AG08395 (cell line): ENCODE results near the gene BUD31.
"Not testable (repeated sequence)": the region's sequence is repeated elsewhere in the genome, so short reads cannot be mapped to it uniquely, and the experiment has no call there.

Source experiments
- DNase-seq: peaks from one replicate; pipeline ENCODE4 v3.0.0; 2012; ENCODE audit warnings: mixed read lengths, low spot score

BUD31 gene

DNA sequence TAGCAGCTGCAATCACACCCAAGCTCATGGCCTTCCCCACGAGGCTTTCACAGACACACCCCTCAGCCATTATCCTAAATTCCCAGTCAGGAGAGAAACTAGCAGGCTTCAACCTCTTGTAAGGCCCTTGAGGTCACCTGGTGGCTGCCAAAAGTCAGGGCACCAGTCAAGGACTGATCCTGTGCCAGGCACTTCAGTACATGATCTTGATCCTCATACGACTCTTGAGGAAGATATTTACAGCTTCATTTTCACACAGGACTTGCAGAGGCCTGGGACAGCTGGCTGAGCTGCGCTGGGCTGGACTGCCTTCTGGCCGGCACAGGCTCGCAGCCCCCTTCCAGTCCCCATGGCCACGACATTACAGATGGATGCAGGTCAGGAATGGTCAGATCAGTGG lies 9.2 kb upstream of the BUD31 start:
- no peak for DNase-seq

DNA sequence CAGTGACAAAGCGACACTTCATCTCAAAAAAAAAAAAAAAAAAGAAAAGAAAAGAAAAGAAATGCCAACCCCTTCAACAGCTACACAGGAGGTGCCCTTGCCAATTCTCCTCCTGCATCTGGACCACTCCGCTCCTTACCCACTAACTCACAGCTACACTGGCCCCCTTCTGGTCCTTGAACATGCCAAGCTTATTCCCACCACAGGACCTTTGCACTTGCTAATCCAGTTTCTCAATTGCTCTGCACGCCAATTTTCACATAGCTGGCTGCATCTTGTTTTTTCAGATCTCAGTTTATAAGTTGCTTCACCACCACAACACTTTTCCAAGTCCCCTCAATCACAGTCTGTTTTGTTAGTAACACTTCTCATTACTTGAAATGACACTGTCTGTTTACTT lies 5.9 kb upstream of the BUD31 start:
- DNase-seq: no peak

DNA sequence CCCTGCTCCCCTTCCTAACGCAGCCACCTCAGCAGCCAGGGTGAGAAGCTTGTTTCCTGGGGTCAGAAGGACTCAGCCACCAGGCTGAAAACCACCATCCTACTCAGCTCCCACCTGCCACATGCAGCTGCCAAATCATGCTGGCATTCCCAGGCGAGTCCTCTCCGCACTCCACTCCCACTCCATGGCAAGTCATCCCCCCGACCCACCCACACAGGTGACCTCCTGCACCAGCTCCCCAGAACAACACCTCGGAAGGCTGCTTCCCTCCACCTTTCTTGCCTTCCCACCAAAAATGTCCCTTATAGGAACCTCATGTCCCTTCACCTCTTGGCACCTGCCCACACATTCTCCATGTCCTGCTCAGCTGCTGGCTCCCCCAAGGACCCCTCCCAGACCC lies 5.0 kb upstream of the BUD31 start:
- DNase-seq: no peak

DNA sequence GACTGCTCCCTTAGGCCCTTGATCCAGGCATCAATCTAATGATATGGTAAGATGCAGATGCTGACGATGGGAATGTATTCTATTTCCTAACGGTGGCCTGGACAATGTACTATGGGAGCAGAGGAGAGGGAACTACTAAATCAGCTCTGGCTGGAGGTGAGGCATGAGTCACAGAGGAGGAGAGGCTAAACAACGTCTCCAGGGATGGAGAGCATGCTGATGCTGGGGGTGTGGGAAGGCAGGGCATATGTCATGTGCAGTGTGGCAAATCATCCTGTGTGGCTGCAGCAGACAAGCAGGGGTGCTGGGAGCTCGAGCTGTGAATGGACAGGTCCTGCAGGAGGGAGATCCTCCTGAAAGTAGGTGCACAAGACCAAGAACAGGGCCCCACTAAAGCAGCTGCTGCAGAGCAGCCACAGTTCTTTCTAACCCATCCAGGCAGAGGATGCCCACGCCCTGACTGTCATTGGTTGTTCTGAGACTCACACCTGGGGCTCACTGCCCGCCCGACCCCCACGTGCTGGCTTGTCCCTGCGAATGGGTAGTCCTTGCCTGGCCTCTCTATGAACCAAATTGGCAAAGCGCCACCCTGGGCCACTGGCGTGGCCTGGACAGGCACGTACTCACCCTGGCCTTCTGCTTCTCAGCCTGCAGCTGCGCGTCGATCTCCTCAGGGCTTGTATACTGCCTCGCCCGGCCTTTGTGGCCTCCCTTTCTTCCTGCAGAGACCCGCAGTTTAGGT lies 4.4 kb upstream of the BUD31 start:
- DNase-seq: peak; percentile 43

DNA sequence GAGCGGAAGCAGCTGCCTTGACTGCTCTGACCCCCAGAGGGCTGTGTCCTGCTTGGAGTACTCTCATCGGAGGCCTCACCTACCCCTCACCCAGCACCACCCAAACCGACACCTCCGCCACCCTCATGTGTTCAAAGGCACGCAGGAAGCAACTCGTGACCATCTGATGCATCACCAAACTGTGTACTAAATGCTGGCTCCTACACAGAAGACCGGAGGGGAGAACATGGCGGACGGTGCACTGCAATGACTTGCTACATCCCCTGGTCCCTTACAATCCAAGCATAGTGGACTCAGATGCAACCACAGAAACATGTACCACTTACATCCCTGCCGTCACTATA lies 3.8 kb upstream of the BUD31 start:
- DNase-seq: no peak

DNA sequence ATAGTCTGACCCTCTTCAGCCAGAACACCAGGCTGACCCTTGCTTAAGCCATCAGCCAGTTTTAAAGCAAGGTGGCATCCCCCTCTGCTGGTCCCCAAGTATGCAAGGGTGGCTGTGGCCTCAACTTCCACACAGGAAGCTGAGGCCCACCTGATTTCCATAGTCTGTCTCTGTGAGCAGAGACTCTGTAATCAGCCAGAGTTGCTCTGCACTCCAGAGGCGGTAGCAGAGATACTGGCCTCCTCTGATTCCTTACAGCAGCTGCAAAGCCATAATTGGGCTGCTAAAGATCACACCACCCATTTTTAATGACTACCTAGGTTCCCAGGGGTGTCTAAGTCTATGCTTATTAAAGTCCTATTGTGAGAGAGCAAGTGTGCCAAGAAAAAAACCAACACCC lies 2.2 kb upstream of the BUD31 start:
- DNase-seq: no peak

DNA sequence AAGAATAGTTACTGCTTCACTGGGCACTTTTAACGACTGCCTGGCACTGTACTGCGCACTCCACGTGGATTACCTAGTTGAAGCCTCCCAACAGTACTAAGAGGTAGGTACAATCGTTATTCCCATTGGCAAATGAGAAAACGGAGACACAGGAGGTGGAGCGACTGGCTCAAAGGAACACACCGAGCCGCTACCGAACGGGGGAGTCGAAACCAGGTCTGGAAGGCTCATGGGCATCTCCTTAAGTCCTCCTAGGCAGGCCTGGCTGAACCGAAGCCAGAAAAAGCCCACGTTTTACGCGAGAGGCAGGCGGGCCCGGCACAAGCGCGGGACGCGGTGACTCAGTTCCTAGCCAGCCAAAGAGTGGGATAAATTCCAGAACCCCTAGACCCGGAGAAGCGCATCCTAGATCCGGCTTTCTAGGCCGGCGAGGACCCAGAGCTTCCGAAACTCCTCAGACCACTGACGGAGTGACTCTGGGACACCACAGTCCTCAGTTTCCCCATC lies 844 bp upstream of the BUD31 start:
- DNase-seq: peak; percentile 89

DNA sequence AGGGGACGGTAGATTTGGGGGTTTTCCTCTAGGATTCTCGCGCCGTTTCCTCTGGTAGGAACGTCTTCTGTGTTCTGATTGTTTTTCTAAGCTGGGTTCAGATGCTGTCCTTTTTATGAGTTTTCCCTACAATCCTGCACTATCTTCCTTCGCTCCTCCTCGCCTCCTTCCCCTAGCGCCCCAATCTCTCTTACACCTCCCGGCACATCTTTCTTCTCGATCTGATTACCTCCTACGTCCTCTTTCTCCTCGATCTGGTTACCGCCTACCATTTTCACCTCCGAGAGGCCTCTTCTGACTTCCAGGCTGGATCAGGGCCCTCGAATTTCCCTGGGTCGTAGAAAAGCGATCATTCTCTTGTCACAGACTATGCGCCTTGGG lies 413 bp downstream of the BUD31 start:
- no peak for DNase-seq

DNA sequence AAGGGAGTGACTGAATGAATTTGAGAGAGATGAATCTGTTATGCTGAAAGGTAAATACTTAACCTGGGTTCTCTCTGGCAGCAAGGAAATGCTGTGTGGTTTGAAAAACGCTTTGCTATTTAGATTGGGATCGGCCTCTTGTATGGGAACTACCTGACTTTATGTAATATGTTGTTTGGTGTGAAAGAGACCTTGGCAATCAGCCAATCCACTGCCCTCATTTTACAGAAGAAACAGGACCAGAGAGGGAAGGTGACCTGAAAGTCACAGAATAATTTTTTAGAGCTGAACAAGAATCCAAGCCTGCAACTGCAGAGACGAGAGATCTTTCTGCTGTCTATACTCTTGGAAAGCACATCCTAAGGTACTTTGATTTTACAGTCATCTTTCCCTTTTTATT lies 1.0 kb downstream of the BUD31 start:
- DNase-seq: no peak

DNA sequence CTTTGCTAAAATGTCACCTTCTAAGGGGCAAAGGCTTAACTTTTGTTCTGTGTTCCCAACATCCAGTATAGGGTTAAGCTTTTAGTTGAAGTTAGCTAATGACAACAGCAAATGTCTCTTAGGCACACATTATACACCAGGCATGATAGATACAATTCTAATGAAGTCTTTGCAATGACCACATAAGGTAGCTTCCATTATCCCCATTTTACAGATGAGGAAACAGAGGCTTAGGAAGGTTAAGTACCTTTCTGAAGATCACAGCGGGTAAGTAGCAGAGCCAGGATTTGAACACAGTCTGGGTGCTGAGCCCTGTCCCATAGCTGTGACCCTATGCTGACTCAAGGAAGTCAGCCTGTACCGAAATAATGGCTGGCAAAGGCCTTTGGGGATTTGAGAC lies 1.9 kb downstream of the BUD31 start:
- no peak for DNase-seq

DNA sequence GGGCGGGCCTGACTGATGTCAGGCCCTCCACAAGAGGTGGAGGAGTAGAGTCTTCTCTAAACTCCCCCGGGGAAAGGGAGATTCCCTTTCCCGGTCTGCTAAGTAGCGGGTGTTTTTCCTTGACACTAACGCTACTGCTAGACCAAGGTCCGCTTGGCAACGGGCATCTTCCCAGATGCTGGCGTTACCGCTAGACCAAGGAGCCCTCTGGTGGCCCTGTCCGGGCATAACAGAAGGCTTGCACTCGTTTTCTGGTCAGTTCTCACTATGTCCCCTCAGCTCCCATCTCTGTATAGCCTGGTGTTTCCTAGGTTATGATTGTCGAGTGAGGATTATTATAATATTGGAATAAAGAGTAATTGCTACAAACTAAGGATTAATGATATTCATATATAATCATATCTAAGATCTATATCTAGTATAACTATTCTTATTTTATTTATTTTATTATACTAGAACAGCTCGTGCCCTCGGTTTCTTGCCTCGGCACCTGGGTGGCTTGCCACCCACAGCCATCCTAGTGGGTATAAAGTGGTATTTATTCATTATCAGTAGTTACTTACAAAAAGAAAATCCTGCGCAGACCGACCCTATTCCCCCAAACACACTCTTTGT lies 6.9 kb downstream of the BUD31 start:
- DNase-seq: not testable (repeated sequence)

DNA sequence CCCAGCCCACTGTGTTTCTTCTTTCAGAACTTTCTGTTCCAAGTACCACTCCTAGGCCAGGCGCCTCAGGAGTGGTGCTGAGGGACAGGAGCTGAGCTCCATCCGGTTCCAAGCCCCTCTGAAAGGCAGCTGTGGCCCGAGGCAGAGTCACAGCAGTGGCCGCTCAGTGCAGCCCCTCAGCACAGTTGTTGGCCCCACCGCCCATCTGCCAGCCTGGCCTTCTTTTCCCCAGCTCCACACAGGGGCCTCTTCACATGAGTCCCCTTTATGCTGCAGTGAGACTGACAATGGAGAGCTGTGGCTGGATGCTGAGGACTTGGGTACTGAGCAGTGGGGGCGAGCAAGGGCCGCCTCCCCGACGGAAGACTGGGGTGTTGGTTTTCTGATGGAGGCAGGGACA lies 9.5 kb downstream of the BUD31 start:
- DNase-seq: no peak

DNA sequence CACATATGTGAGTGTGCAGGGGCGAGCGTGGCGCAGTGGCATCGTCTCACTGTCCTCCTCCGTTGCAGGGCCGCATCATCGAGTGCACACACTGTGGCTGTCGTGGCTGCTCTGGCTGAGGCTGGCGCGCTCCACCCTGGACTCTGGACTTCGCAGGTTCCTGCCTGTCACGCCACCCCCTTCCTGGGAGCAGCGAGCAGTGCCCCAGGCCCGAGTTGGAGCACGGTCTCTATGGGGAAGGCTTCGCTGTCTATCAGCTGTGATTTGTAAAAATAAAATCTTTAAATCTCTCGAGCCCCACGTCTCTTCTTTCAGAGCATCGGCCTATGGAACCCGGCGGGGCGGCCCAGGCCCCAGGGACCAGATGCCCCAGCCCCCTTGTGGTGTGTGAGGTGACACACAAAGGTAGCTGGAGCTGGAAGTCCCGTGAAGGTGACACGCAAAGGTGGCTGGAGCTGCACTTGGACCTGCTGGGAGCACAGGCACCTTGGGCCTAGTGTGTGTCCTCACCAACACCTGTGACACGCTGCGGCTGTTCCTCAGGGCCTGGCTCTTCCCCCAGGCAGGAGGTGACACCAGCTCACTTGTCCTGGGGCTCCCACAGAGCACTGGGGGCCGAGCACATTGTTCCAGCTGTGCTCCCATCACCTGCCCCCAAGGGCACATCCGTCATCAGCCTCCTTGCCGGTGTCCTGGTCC lies 10.7 kb downstream of the BUD31 start:
- no peak for DNase-seq

DNA sequence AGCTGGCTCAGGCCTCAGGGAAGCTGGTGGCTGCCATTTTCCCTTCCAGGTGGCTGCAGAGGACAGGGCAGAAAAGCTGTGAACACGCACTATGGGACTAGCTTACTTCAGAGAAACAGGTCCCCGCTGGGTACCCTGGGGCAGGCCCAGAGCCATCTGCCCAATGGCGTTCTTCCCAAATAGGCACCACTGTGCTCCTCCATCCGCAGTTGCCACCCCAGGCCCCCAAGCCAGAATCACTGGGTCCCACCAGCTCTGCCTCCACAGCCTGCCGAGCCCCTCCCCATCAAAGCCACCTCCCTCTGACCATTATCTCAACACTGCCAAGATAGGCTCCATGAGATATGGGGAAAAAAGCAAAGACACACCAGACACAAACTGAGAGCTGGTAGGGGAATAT lies 11.4 kb downstream of the BUD31 start:
- DNase-seq: no peak

DNA sequence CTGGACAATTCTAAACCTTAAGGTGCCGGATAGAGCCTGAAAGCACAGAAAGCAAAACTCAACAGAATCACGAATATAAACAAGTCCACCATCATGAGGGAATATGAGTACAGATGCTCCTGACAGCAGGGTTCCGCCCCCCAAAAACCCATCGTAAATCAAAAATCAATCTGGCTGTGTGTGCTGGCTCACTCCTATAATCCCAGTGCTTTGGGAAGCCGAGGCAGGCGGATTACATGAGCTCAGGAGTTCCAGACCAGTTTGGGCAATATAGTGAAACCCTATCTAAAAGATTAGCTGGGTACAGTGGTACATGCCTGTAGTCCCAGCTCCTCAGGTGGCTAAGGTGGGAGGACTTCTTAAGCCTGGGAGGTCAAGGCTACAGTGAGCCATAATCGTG lies 12.2 kb downstream of the BUD31 start:
- DNase-seq: no peak

DNA sequence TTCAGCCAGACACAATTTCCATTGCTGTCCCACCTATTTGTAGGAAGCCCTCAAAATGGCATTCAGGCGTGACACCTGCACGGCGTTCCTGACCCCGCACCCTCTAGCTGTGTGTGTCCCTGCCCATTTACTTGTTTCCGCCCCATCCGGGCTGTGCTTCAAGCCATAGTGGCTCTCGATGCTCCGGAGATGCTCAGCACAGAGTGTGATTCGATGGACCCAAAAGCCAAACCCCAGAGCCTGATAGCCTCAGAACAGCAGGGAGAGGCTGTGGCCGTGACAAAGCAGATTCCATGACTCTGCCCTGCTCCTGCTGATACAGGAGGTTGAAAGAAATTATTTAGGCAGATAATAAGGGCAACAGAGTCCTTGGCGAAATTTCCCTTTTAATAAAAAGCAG lies 13.4 kb downstream of the BUD31 start:
- no peak for DNase-seq

DNA sequence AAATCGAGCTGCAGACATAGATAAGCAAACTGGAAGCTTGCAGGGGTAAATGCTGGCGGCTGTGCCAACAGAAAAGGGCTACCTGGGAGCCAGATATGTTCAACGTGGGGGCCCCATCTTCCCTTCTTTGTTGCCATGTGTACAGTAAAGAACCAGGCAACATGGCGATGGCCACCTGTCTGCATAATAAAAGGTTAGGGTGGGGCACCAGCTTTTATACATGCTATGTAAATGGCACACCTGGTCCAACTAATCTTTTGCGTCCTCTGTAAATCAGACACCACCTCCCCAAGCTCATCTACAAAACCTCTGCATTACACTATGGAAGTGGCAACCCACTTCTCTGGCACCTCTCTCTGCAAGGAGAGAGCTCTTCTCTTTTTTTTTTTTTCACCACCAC lies 13.9 kb downstream of the BUD31 start:
- DNase-seq: no peak

DNA sequence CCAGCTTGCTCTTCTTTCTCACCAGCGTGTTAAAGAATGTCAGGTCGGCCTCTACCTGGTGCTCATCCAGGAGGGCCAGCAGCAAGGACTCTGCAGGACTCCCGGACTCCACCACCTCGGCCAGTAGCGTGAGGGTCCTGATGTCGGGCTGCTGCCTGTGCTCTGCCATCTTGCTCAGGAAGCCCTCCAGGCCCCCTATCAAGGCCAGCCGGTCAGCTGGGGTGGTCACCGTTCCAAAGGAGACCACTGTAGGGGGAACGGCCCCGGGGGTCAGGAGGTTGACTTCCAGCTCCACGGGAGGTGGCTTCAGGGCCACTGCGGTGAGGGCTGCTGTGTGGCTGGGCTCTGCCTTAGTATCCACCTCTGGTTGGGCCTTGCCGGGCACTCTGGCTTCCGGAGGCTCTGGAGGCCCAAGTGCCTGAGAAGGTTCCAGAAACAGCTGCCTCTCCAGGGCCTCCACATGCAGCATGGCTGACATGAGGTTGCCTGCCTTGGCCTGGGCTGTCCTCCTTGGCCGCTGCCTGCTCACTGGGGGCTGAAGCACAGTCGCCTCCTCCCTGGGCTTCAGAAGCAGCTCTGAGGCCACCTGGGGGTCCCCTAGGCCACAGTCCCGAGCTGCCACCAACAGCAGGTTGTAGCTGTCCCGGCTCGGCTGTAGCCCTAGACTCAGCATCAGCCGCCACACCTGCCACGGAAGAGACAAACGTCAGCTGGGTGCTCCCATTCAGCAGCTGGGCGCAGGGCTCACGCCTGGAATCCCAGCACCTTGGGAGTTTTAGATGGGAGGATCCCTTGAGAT lies 16.4 kb downstream of the BUD31 start:
- no peak for DNase-seq

DNA sequence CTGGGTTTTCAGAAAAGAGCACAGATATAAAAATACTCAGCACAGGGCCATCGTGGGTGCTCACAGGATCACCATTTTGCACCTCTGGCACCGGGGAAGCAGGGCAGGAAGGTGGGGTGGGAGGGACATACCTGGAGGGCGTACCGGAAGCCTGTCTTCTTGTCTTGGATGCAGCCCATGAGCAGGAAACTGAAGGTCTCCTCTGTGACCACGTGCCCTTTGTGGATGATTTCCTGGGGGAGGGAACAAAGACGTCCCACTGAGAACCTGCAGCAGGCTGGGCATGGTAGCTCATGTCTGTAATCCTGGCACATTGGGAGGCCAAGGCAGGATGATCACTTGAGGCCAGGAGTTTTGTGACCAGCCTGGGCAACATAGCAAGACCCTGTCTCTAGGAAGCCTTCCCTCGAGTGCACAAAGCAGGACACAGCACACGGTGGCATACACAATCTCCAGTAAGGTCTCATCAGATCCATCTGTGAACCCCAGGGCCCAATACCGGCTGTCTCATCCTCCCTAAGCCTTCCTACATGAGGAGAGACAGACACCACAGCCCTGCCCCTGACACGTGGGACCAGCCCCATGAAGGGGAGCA lies 20.3 kb downstream of the BUD31 start:
- no peak for DNase-seq

DNA sequence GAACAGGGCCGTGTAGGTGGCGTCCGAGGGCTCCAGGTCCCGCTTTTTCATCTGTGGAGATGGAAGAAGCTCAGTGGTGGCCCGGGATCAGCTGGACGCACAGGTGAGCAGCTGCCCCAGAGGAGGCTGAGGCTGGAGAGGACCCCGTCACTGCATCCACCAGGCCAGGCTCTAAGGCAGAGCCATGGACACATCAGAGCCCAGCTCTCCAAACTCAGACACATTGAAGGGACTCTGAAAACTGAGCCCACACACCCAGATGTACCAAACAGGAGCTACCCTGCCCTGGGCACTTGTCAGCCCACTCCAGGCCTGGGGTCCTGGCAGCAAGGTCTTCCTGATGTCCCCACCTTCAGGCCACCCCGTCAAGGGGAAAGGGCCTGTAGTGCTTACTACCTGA lies 21.0 kb downstream of the BUD31 start:
- DNase-seq: no peak

DNA sequence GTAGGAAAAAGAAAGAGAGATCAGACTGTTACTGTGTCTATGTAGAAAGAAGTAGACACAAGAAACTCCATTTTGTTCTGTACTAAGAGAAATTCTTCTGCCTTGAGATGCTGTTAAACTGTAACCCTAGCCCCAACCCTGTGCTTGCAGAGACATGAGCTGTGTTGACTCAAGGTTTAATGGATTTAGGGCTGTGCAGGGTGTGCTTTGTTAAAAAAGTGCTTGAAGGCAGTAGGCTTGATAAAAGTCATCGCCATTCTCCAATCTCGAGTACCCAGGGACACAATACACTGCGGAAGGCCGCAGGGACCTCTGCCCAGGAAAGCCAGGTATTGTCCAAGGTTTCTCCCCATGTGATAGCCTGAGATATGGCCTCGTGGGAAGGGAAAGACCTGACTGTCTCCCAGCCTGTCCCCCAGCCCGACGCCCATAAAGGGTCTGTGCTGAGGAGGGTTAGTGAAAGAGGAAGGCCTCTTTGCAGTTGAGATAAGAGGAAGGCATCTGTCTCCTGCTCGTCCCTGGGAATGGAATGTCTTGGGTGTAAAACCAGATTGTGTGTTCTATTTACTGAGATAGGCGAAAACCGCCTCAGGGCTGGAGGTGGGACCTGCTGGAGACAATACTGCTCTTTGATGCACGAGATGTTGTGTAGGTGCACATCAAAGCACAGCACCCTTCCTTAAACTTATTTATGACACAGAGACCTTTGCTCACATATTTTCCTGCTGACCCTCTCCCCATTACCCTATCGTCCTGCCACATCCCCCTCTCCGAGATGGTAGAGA lies 23.2 kb downstream of the BUD31 start:
- DNase-seq: not testable (repeated sequence)
